ENCODE data around the gene EGLN2. TPM values are rescaled to one million over a fixed set of nuclear protein-coding genes. Genes with fewer than 3 reads are reported as not detected.

EGLN2 gene
- total and polyA plus RNA-seq, 9 of the 15 experiments (the other 6 are each of a cell fraction or from before 2014, with no cell fraction given) = 9.6 to 114 (median 71.0) TPM

DNA sequence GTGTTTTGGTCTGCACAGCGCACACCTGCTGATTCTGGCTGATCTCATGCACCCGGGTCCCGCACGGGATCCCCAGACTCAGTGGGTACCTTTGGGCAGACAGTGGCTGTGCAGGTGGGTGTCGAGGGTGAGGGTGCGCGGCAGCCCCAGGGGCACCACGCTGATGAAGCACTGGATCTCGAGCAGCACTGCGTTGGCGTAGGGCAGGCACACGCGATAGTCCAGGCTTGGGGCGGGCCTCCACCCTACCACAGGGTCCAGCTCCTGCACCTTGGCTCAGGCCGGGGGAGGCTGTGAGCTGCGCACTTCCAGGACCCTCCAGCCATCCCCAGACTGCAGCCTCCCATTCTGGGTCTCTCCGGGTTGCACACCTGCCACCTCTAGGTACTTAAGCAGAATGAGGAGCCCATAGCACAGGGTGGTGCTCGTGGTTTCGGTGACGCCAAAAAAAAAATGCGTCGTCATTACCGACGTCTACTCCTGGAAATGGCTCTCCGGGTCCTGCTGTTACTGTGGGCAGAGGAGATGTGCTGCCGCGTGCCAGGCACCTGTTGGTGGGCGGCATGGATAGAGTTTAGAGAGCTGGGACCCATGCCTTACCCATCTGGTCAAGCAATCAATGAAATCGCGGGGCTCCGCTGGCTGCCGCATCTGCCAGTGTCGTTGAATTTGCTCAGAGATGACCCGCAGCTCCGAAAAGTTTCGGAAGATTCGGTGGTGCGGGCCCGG lies 10.5 kb downstream of the EGLN2 start (continued):
- TF ChIP-seq MYNN (IDR thresholded peaks at IDR 0.05) = peak; percentile 60; the same call in 1 of the 2 replicates
- no peak for TF ChIP-seq MYNN (CRISPR knock-in tag; IDR thresholded peaks at IDR 0.05)
- peak; percentile 84 for TF ChIP-seq RBM22 (IDR thresholded peaks at IDR 0.05; ENCODE audit: low read depth, low read length, poor library complexity, severe bottlenecking)
- peak; percentile 83 for TF ChIP-seq POLR2G (IDR thresholded peaks at IDR 0.05; ENCODE audit: low read depth, low read length)
- peak; percentile 40; the same call in 1 of the 2 replicates for TF ChIP-seq NFE2 (IDR thresholded peaks at IDR 0.05; ENCODE audit: low read depth)

DNA sequence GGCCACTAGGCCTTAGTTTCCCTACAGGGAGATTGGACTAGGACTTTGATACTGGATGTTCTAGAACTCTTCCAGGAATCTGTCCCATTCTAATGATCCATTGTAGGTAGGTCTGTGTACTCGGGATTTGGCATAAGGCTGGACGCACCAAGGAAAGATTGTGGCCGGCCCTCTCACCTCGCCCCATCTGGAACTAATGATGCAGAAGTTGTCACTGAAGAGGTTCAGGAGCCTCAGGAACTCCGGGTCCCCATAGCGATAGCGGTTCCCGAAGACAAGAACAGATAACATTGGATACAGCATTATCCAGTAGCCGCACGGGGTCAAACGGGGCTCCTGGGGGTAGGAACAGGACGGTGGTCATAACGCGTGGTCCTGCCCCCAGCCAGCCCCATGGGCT lies 11.2 kb downstream of the EGLN2 start:
- H3K4me2 ChIP-seq (ENCODE audit: insufficient read depth, low read length) = peak overlapping the region; percentile 74
- TF ChIP-seq JUNB (CRISPR knock-in tag; conservative IDR thresholded peaks at IDR 0.05) = no peak
- TF ChIP-seq ZNF263 (CRISPR knock-in tag; IDR thresholded peaks at IDR 0.05; ENCODE audit: borderline replicate concordance) = 0 out of 2 replicates have a peak, but pooled peaks have one; percentile 7
- TF ChIP-seq, protein P1, sequence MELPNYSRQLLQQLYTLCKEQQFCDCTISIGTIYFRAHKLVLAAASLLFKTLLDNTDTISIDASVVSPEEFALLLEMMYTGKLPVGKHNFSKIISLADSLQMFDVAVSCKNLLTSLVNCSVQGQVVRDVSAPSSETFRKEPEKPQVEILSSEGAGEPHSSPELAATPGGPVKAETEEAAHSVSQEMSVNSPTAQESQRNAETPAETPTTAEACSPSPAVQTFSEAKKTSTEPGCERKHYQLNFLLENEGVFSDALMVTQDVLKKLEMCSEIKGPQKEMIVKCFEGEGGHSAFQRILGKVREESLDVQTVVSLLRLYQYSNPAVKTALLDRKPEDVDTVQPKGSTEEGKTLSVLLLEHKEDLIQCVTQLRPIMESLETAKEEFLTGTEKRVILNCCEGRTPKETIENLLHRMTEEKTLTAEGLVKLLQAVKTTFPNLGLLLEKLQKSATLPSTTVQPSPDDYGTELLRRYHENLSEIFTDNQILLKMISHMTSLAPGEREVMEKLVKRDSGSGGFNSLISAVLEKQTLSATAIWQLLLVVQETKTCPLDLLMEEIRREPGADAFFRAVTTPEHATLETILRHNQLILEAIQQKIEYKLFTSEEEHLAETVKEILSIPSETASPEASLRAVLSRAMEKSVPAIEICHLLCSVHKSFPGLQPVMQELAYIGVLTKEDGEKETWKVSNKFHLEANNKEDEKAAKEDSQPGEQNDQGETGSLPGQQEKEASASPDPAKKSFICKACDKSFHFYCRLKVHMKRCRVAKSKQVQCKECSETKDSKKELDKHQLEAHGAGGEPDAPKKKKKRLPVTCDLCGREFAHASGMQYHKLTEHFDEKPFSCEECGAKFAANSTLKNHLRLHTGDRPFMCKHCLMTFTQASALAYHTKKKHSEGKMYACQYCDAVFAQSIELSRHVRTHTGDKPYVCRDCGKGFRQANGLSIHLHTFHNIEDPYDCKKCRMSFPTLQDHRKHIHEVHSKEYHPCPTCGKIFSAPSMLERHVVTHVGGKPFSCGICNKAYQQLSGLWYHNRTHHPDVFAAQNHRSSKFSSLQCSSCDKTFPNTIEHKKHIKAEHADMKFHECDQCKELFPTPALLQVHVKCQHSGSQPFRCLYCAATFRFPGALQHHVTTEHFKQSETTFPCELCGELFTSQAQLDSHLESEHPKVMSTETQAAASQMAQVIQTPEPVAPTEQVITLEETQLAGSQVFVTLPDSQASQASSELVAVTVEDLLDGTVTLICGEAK (IDR thresholded peaks at IDR 0.05) = no peak
- TF ChIP-seq, protein P1 (CRISPR knock-in tag; IDR thresholded peaks at IDR 0.05) = no peak
- peak; percentile 72 for TF ChIP-seq ZNF24 (IDR thresholded peaks at IDR 0.05)

More for the DNA sequence above, 11.2 kb downstream of the EGLN2 start:
- H3K9ac ChIP-seq (ENCODE audit: insufficient read depth in 1 of 2, low read depth in 2 of 2, low read length in 2 of 2) = peak overlapping the region; percentile 26 to 46; a peak in 3 of 4 replicates
- intact Hi-C loops (cut with micrococcal nuclease) (no loop called here), in situ Hi-C loops (cut with MboI) (loop anchor here (5.0 kb wide), 1 partner anchor 322 kb away; no protein-coding TSS in a partner anchor)
- H3K4me1 ChIP-seq (replicated peaks in 1 of 2; ENCODE audit: control insufficient read depth in 2 of 2, insufficient read depth in 2 of 2, low read length in 2 of 2) = peaks cover 19 to 63% of the 10 kb centered on the region in 2 experiments; a peak in 4 of 5 replicates
- CTCF ChIA-PET (ENCODE audit: low intra/inter-chr PET ratio) = no interaction called here
- no TSS peak for BruUV-seq (replicated peaks)
- peaks cover 20% of the 10 kb centered on the region for H4K20me1 ChIP-seq (replicated peaks; ENCODE audit: control insufficient read depth, insufficient read depth, low read length)
- H3K27me3 ChIP-seq (ENCODE audit: control insufficient read depth in 2 of 2, insufficient read depth in 2 of 2, low read length in 2 of 2) = no peaks in the 10 kb centered on the region
- peak overlapping the region; percentile 79 for H3K27ac ChIP-seq (ENCODE audit: extremely low read depth, low read depth, low read length)
- 9% methylated on average over 12 of the region's 14 CpGs for WGBS (ENCODE audit: insufficient coverage, low coverage, missing lambda C conversion rate)
- peaks cover 12% of the 10 kb centered on the region for H3K9me1 ChIP-seq (ENCODE audit: control insufficient read depth, insufficient read depth, low read length)
- peaks cover 29% of the 10 kb centered on the region for H3K79me2 ChIP-seq (ENCODE audit: control insufficient read depth, insufficient read depth, low read length)
- H3K4me3 ChIP-seq = peak overlapping the region; percentile 46
- peak overlapping the region; percentile 33; the same call in 1 of the 2 replicates for H2AFZ ChIP-seq (ENCODE audit: low read depth, low read length)
- POLR2A ChIA-PET = no interaction called here
- FAIRE-seq (no peak), DNase-seq (ENCODE audit: extremely low read depth in 1 of 4, low spot score in 3 of 4) (peak in 2 of 4 experiments; percentile 13 to 47), ATAC-seq (no peak)
- no peaks in the 10 kb centered on the region for H3K9me3 ChIP-seq (replicated peaks; ENCODE audit: control insufficient read depth, insufficient read depth, low read depth, low read length)
- H3K36me3 ChIP-seq (ENCODE audit: control insufficient read depth, insufficient read depth, low read length) = peaks cover 45% of the 10 kb centered on the region

Data from K562 (cell line).